PC-3 (cell line): ENCODE results near the gene SEC61B. TPM values are rescaled to one million over a fixed set of nuclear protein-coding genes. Genes with fewer than 3 reads are reported as not detected.

Experiments used
- ATAC-seq: fragments of 200-7000 bp; cut with Tn5 transposase; 2 replicates; pipeline ENCODE4 v1.9.1; 2020; ENCODE audit warnings: mild to moderate bottlenecking, moderate library complexity
- BruUV-seq: library from RNA; stranded (reverse); fragments of 400-500 nt; replicated peaks from 2 replicates; lab custom pipeline; 2021; lab: Mats Ljungman, UMichigan
- CTCF ChIA-PET: fragments of 300-600 bp; sonication (Branson Sonifier 250); formaldehyde crosslinking; loops from one replicate; lab custom pipeline; 2022; ENCODE audit warnings: antibody characterized with exemption; lab: Charles Lee
- POLR2A ChIA-PET: fragments of 300-600 bp; sonication (Branson Sonifier 250); formaldehyde crosslinking; loops from one replicate; lab custom pipeline; 2022; ENCODE audit warnings: antibody characterized with exemption; ENCODE audit not compliant: unreplicated experiment; lab: Charles Lee
- DNase-seq: peaks from one replicate; pipeline ENCODE4 v3.0.0-alpha.2; 2015
- H2AFZ ChIP-seq: fragments of 300-600 bp; sonication (generic); 2 replicates; pipeline ENCODE4 v1.6.0; 2016; ENCODE audit warnings: antibody characterized with exemption, low read length
- H3F3A ChIP-seq: fragments of 300-600 bp; sonication (generic); one replicate; pipeline ENCODE4 v1.6.0; 2017; ENCODE audit warnings: antibody characterized with exemption, low read length, control low read depth, mild to moderate bottlenecking; ENCODE audit not compliant: unreplicated experiment
- H3K27ac ChIP-seq: fragments of 300-600 bp; sonication (generic); 2 replicates; pipeline ENCODE4 v1.5.1; 2016; ENCODE audit warnings: mild to moderate bottlenecking, low read length
- H3K27me3 ChIP-seq: fragments of 300-600 bp; sonication (generic); 2 replicates; pipeline ENCODE4 v1.6.1; 2016; ENCODE audit warnings: low read length, mixed read lengths
- H3K36me3 ChIP-seq: fragments of 300-600 bp; sonication (generic); 2 replicates; pipeline ENCODE4 v1.6.1; 2016; ENCODE audit warnings: low read depth, mixed run types, low read length, mixed read lengths
- H3K4me1 ChIP-seq: fragments of 300-600 bp; sonication (generic); 2 replicates; pipeline ENCODE4 v1.5.1; 2016; ENCODE audit warnings: low read length; ENCODE audit not compliant: insufficient read depth
- H3K4me2 ChIP-seq: fragments of 300-600 bp; sonication (generic); 2 replicates; pipeline ENCODE4 v1.6.0; 2016; ENCODE audit warnings: low read length
- H3K4me3 ChIP-seq: fragments of 300-600 bp; sonication (generic); 2 replicates; pipeline ENCODE4 v1.5.1; 2016; ENCODE audit warnings: mild to moderate bottlenecking, low read length, mixed read lengths
- H3K79me2 ChIP-seq: fragments of 300-600 bp; sonication (generic); 2 replicates; pipeline ENCODE4 v1.6.1; 2017; ENCODE audit warnings: low read length, mixed read lengths
- H3K9ac ChIP-seq: fragments of 300-600 bp; sonication (generic); 2 replicates; pipeline ENCODE4 v1.6.0; 2016; ENCODE audit warnings: mild to moderate bottlenecking, low read length
- H3K9me2 ChIP-seq: fragments of 300-600 bp; sonication (generic); replicated peaks from 2 replicates; pipeline ENCODE4 v1.6.1; 2016; ENCODE audit warnings: mixed run types, low read length, mixed read lengths
- H3K9me3 ChIP-seq: fragments of 300-600 bp; sonication (generic); 2 replicates; pipeline ENCODE4 v1.6.1; 2016; ENCODE audit warnings: low read length, mixed read lengths
- H4K20me1 ChIP-seq: fragments of 300-600 bp; sonication (generic); 2 replicates; pipeline ENCODE4 v1.6.1; 2016; ENCODE audit warnings: low read length, mixed read lengths
- EZH2 ChIP-seq: fragments of 300-600 bp; sonication (generic); IDR thresholded peaks from one replicate; pipeline ENCODE4 v1.6.1; 2017; ENCODE audit warnings: antibody characterized with exemption, mild to moderate bottlenecking, low read length; ENCODE audit not compliant: unreplicated experiment
- EZH2phosphoT487 ChIP-seq: fragments of 300-600 bp; sonication (generic); IDR thresholded peaks from 2 replicates; pipeline ENCODE4 v1.6.1; 2018; ENCODE audit warnings: mild to moderate bottlenecking, antibody characterized with exemption, low read length, borderline replicate concordance
- intact Hi-C: fragments of 100-400 bp; cut with micrococcal nuclease; formaldehyde crosslinking; loops from 2 replicates; pipeline ENCODE4 v1.9.0; 2023
- total RNA-seq: library from RNA; depleted of rRNA; stranded (reverse); fragments of >200 nt; gene quantifications from 2 replicates; pipeline ENCODE4 v1.2.3, GENCODE V29; 2014
- TF ChIP-seq, protein P1 (sequence below): fragments of 300-600 bp; sonication (generic); conservative IDR thresholded peaks from 2 replicates; pipeline ENCODE4 v1.5.1; 2017; ENCODE audit warnings: antibody characterized with exemption, low read depth, mild to moderate bottlenecking, low read length

SEC61B gene
- total RNA-seq, 1 experiment from 2014 or later = 107 TPM

DNA sequence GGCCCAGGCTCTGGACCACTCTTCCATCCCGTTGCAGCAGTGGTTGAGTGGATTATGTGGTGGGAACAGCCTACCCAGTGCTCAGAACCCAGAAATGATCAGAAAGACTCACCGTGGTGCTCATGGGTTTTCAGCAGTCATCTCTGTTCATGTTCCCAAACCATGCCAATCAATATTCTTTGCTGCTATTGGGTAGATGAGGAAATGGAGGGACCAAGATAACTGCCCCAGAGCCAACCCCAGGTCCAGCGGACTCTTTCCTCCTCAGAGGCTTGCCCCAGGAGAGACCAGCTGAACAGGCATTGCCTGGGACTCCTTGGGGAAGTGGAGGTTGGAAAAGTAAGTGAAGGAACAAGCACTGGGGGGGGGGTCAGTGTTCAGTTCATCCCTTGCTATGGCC lies 38.5 kb upstream of the SEC61B start:
- H3K9ac ChIP-seq = no peak overlapping the region
- no peak overlapping the region for H2AFZ ChIP-seq
- H3K9me2 ChIP-seq = no peaks in the 10 kb centered on the region
- no TSS peak for BruUV-seq
- no peaks in the 10 kb centered on the region for H3F3A ChIP-seq
- ChIA-PET CTCF (no interaction called here), POLR2A (no interaction called here)
- TF ChIP-seq, protein P1, sequence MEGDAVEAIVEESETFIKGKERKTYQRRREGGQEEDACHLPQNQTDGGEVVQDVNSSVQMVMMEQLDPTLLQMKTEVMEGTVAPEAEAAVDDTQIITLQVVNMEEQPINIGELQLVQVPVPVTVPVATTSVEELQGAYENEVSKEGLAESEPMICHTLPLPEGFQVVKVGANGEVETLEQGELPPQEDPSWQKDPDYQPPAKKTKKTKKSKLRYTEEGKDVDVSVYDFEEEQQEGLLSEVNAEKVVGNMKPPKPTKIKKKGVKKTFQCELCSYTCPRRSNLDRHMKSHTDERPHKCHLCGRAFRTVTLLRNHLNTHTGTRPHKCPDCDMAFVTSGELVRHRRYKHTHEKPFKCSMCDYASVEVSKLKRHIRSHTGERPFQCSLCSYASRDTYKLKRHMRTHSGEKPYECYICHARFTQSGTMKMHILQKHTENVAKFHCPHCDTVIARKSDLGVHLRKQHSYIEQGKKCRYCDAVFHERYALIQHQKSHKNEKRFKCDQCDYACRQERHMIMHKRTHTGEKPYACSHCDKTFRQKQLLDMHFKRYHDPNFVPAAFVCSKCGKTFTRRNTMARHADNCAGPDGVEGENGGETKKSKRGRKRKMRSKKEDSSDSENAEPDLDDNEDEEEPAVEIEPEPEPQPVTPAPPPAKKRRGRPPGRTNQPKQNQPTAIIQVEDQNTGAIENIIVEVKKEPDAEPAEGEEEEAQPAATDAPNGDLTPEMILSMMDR = no peak
- H3K4me3 ChIP-seq = no peak overlapping the region
- 0 out of 2 replicates have a peak, but pooled peaks cover 3% of the 10 kb centered on the region for H3K27me3 ChIP-seq
- H3K36me3 ChIP-seq = no peaks in the 10 kb centered on the region; the same call in 1 of the 2 replicates
- no peak overlapping the region for H3K27ac ChIP-seq
- H3K79me2 ChIP-seq = no peaks in the 10 kb centered on the region
- intact Hi-C loops = loop anchor here (1.0 kb wide), 1 partner anchor 83 kb away; no protein-coding TSS in a partner anchor
- H3K4me1 ChIP-seq = 0 out of 2 replicates have a peak, but pooled peaks cover 5% of the 10 kb centered on the region
- no peaks in the 10 kb centered on the region for H3K9me3 ChIP-seq
- ATAC-seq = no peak
- no peak for DNase-seq
- no peaks in the 10 kb centered on the region for H4K20me1 ChIP-seq
- no peak overlapping the region for H3K4me2 ChIP-seq

DNA sequence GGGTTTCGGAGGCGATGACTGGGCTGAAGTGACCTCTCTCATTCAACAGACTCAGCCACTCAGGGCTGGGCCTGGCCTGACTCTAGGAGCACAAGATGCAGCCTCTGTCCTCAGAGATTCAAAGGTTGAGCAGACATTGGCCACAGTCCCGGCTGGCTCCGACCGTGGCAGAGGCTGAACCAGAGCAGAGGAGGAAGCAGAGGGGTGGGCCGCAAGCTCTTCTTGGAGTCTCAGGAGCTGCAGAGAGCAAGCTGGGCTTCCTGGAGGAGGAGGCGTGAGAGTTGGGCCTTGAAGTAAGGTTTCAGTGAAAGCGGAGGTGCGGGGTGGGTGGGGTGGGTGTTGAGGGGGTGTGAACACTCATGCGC lies 38.0 kb upstream of the SEC61B start:
- DNase-seq = no peak
- H4K20me1 ChIP-seq = no peaks in the 10 kb centered on the region
- no peaks in the 10 kb centered on the region; the same call in 1 of the 2 replicates for H3K36me3 ChIP-seq
- no peaks in the 10 kb centered on the region for H3F3A ChIP-seq
- no peak overlapping the region for H2AFZ ChIP-seq
- H3K4me3 ChIP-seq = no peak overlapping the region
- TF ChIP-seq EZH2 = no peak
- CTCF ChIA-PET = no interaction called here
- H3K4me2 ChIP-seq = no peak overlapping the region
- ATAC-seq = no peak
- no peak overlapping the region for H3K27ac ChIP-seq
- no peaks in the 10 kb centered on the region for H3K9me2 ChIP-seq
- no peak overlapping the region for H3K9ac ChIP-seq
- BruUV-seq = no TSS peak
- no peaks in the 10 kb centered on the region for H3K9me3 ChIP-seq
- H3K79me2 ChIP-seq = no peaks in the 10 kb centered on the region
- H3K4me1 ChIP-seq = 0 out of 2 replicates have a peak, but pooled peaks cover 5% of the 10 kb centered on the region
- H3K27me3 ChIP-seq = 0 out of 2 replicates have a peak, but pooled peaks cover 3% of the 10 kb centered on the region
- intact Hi-C loops = loop anchor here (1.0 kb wide), 1 partner anchor 82 kb away; no protein-coding TSS in a partner anchor
- POLR2A ChIA-PET = no interaction called here

DNA sequence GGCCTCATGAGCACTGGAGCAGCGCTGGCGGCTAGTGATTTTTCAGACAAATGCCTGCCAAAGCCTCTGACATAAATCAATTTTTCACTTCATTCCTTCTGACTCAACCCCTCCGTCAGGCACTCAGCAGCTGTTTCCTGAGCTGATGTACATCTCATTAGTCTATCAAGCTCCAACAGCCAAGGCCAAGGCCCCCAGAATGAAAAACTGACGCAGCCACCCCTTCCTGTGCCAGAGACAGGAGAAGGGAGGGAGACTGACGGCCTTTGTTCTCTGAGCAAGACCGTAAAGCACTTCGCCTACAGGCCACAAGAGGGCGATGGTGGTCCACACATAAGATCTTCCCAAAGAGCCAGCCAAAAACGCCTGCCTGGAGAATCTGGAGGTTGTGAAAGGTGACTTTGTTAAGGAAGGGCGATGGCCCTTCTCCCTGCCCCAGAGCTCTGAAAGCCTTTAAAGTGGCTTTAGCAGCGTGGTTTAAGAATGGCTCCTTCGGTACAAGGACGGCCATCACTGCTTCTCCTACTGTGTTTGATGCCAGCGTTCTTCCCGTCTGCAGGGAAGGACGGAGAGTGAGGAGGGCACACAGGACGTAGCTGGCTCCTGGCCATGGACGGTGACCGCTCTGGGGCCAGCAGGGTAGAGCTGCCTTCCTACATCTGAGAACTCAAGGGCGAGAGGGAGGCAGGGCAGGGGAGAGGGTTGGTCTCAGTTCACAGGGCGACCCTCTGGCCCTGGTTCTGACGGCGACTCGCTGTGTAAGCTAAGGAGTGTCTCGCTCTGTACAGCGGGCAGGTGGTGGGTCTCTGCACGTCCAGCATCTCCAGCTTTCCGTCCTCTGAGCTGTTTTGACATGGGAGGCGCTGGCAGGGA lies 37.4 kb upstream of the SEC61B start:
- peak overlapping the region; percentile 83 for H3K4me2 ChIP-seq
- peak overlapping the region; percentile 50; the same call in 1 of the 2 replicates for H3K4me3 ChIP-seq
- intact Hi-C loops = loop anchor here (1.0 kb wide), 1 partner anchor 82 kb away; no protein-coding TSS in a partner anchor
- H2AFZ ChIP-seq = peak overlapping the region; percentile 75
- H3K9me3 ChIP-seq = no peaks in the 10 kb centered on the region
- ChIA-PET CTCF (interaction anchor here (0.5 to 0.6 kb wide), 3 partner anchors 52 to 1074 kb away, joined by 3 read pairs; no protein-coding TSS in a partner anchor), POLR2A (no interaction called here)
- 0 out of 2 replicates have a peak, but pooled peaks cover 3% of the 10 kb centered on the region for H3K27me3 ChIP-seq
- no peak overlapping the region for H3K27ac ChIP-seq
- no peaks in the 10 kb centered on the region for H4K20me1 ChIP-seq
- DNase-seq = peak; percentile 85
- no peaks in the 10 kb centered on the region; the same call in 1 of the 2 replicates for H3K36me3 ChIP-seq
- H3K79me2 ChIP-seq = no peaks in the 10 kb centered on the region
- H3K4me1 ChIP-seq = 0 out of 2 replicates have a peak, but pooled peaks cover 5% of the 10 kb centered on the region
- no peaks in the 10 kb centered on the region for H3K9me2 ChIP-seq
- H3K9ac ChIP-seq = no peak overlapping the region
- ATAC-seq = peak; percentile 91
- TF ChIP-seq, protein P1 = peak; percentile 80
- TF ChIP-seq EZH2 (no peak), EZH2phosphoT487 (no peak)
- H3F3A ChIP-seq = no peaks in the 10 kb centered on the region
- BruUV-seq = no TSS peak
